Myometrial cell (primary cell): ENCODE data around the gene BRS3. TPM values are rescaled to one million over a fixed set of nuclear protein-coding genes. Genes with fewer than 3 reads are reported as not detected.

ENCODE experiments used
- total RNA-seq: library from RNA; depleted of rRNA; stranded (reverse); fragments of >200 nt; gene quantifications from 2 replicates; pipeline ENCODE4 v1.2.3, GENCODE V29; 2015

Gene BRS3
- total RNA-seq: not detected in 2 replicates

DNA sequence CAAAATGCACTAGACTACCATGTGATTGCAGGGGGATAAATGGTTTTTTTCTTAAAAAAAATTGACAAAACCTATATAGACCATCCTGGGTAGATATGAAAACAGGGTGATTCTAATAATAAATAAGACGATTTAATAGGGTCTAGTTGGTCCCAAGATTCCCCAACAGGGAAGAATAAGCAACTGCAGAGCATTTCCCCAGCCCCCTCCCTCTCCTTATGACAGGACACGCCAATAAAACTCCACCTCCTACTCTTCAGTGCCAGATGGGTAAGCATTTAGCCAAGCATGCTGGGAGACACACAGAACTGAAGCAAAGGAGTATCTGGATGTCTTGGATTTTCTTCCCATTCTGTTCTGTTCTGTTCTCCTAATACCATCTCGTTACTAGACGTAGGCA is at the start of gene BRS3:
Gene BRS3 (plus strand): TSS at position 301 of the 400 bp plus-strand sequence. CDS start 168 bp downstream, outside the sequence.

GRCh38 chrX:136497556-136498052 is 9.9 kb downstream of the BRS3 start, which contains the start of gene HTATSF1:
Gene HTATSF1, plus strand, starts transcription at chrX:136497592. Its CDS starts 93 bp downstream, at chrX:136497685.

DNA sequence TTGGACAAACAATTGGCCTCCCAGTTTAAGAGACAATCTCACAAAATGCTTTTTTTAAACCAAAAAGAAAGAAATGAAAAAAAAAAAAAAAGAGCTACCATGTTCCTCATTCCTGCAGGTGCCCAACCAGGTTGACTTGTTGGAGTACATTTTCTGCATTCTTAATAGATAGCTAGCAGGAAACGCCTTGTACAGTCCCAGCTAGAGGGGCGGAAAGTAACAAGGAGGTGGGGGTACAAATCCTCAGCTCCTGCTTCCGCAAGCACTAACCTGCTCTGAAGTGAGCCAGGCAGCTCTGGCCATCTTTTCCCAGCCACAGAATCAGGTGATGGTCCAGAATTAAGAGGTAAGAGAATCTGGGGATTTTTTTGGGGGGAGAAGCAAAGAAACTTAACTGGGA is 44.2 kb downstream of the BRS3 start, which contains the start of gene VGLL1:
Gene VGLL1 (plus strand): TSS at position 265 of the 400 bp plus-strand sequence. CDS start 3,806 bp downstream, outside the sequence.

Other genes with a start within 250 kb of the BRS3 start
- gene MAP7D3, start 236.5 kb upstream of the BRS3 start, total RNA-seq: 8.4 and 12.8 TPM in 2 replicates
- gene ADGRG4, start 187.0 kb upstream of the BRS3 start, total RNA-seq: not detected in 2 replicates
- 39.5 and 44.1 TPM in 2 replicates for gene HTATSF1, start 9.6 kb downstream of the BRS3 start, total RNA-seq
- not detected in 2 replicates for gene VGLL1, start 44.3 kb downstream of the BRS3 start, total RNA-seq
- gene CD40LG, start 160.2 kb downstream of the BRS3 start, total RNA-seq: not detected in 2 replicates